HEK293T (cell line): ENCODE results near the gene GPHA2.

Source experiments
- CTCF ChIA-PET: fragments of 350-600 bp; formaldehyde crosslinking; extraction: SDS; loops from one replicate; lab custom pipeline; 2021; ENCODE audit warnings: antibody characterized with exemption, inconsistent platforms; lab: Yijun Ruan, JAX
- POLR2A ChIA-PET: fragments of 350-600 bp; formaldehyde crosslinking; extraction: SDS; loops from one replicate; lab custom pipeline; 2020; ENCODE audit warnings: antibody characterized with exemption, inconsistent platforms; lab: Yijun Ruan, JAX
- DNase-seq: peaks from one replicate; pipeline ENCODE4 v3.0.0; 2012; ENCODE audit warnings: mixed read lengths; ENCODE audit errors: extremely low spot score
- ARNT ChIP-seq: fragments of 450-650 bp; IDR thresholded peaks from 2 replicates; pipeline ENCODE4 v1.6.1; 2017; ENCODE audit warnings: mild to moderate bottlenecking
- BHLHE40 ChIP-seq: fragments of 450-650 bp; IDR thresholded peaks from 2 replicates; pipeline ENCODE4 v1.6.1; 2016; ENCODE audit warnings: mild to moderate bottlenecking, moderate library complexity, borderline replicate concordance
- CTBP1 ChIP-seq: fragments of 450-650 bp; IDR thresholded peaks from 2 replicates; pipeline ENCODE4 v1.6.1; 2016; ENCODE audit warnings: borderline replicate concordance
- ELF4 ChIP-seq: fragments of 450-650 bp; IDR thresholded peaks from 2 replicates; pipeline ENCODE4 v1.6.1; 2017; ENCODE audit warnings: antibody characterized with exemption
- FOXA1 ChIP-seq: fragments of 450-650 bp; IDR thresholded peaks from 2 replicates; pipeline ENCODE4 v1.6.1; 2016; ENCODE audit warnings: mild to moderate bottlenecking
- FOXK2 ChIP-seq: fragments of 450-650 bp; IDR thresholded peaks from 2 replicates; pipeline ENCODE4 v1.6.1; 2016; ENCODE audit warnings: mild to moderate bottlenecking
- FOXM1 ChIP-seq: fragments of 450-650 bp; IDR thresholded peaks from 2 replicates; pipeline ENCODE4 v1.6.1; 2017; ENCODE audit warnings: mild to moderate bottlenecking, borderline replicate concordance
- HDGF ChIP-seq: fragments of 450-650 bp; IDR thresholded peaks from 2 replicates; pipeline ENCODE4 v1.6.1; 2017; ENCODE audit warnings: antibody characterized with exemption, borderline replicate concordance
- L3MBTL2 ChIP-seq: fragments of 450-650 bp; conservative IDR thresholded peaks from 2 replicates; pipeline ENCODE4 v1.6.1; 2016; ENCODE audit warnings: mild to moderate bottlenecking
- LEF1 ChIP-seq: fragments of 450-650 bp; IDR thresholded peaks from 2 replicates; pipeline ENCODE4 v1.6.1; 2017; ENCODE audit warnings: mild to moderate bottlenecking, borderline replicate concordance
- NFRKB ChIP-seq: fragments of 450-650 bp; IDR thresholded peaks from 2 replicates; pipeline ENCODE4 v1.6.1; 2016; ENCODE audit warnings: mild to moderate bottlenecking, moderate library complexity
- PKNOX1 ChIP-seq: fragments of 450-650 bp; IDR thresholded peaks from 2 replicates; pipeline ENCODE4 v1.6.1; 2016
- SP1 ChIP-seq: fragments of 450-650 bp; IDR thresholded peaks from 2 replicates; pipeline ENCODE4 v1.6.1; 2017
- SUZ12 ChIP-seq: fragments of 450-650 bp; IDR thresholded peaks from 2 replicates; pipeline ENCODE4 v1.6.1; 2016; ENCODE audit warnings: mild to moderate bottlenecking
- TARDBP ChIP-seq: fragments of 450-650 bp; IDR thresholded peaks from 2 replicates; pipeline ENCODE4 v1.6.1; 2016
- ZNF384 ChIP-seq: fragments of 450-650 bp; IDR thresholded peaks from 2 replicates; pipeline ENCODE4 v1.6.1; 2016

Gene GPHA2

DNA sequence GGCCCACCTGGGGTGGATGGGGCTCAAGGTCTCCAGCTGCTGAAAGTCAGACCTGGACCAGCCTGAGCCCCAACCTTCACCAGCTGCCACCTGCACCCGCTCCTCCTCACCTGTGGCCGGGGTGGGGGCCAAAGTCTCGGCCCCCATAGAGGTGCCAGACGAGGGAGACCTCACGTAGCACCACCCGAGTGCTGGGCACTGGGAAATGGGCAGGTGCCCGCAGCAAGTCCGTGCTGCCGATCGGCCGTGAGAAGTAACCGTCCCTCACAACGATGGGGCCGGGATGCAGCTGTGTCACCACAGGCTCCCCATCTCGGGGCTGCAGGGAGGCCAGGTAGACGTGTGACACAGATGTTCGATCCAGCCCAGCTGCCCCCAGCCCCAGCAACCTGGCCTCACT, 34.9 kb downstream of the GPHA2 start:
- TF ChIP-seq PKNOX1: no peak
- no peak for TF ChIP-seq ELF4
- no peak for TF ChIP-seq ARNT
- TF ChIP-seq FOXA1: no peak
- TF ChIP-seq FOXM1: no peak
- no peak for TF ChIP-seq NFRKB
- no peak for TF ChIP-seq HDGF
- TF ChIP-seq SP1: no peak
- no peak for TF ChIP-seq BHLHE40
- TF ChIP-seq CTBP1: no peak
- TF ChIP-seq TARDBP: no peak
- no peak for TF ChIP-seq FOXK2
- no peak for TF ChIP-seq ZNF384
- TF ChIP-seq SUZ12: no peak
- TF ChIP-seq LEF1: no peak
- no peak for TF ChIP-seq L3MBTL2
- CTCF ChIA-PET: no interaction called here
- POLR2A ChIA-PET: no interaction called here
- no peak for DNase-seq

GRCh38 chr11:64900263-64900678, 35.4 kb downstream of the GPHA2 start:
- ChIA-PET CTCF (no interaction called here), POLR2A (no interaction called here)
- TF ChIP-seq ZNF384: no peak
- TF ChIP-seq TARDBP: no peak
- no peak for TF ChIP-seq NFRKB
- no peak for TF ChIP-seq ARNT
- no peak for TF ChIP-seq FOXA1
- TF ChIP-seq HDGF: no peak
- no peak for TF ChIP-seq FOXM1
- TF ChIP-seq BHLHE40: no peak
- no peak for TF ChIP-seq L3MBTL2
- TF ChIP-seq LEF1: no peak
- TF ChIP-seq SP1: no peak
- TF ChIP-seq CTBP1: no peak
- TF ChIP-seq PKNOX1: no peak
- TF ChIP-seq ELF4: no peak
- TF ChIP-seq FOXK2: no peak
- TF ChIP-seq SUZ12: no peak
- DNase-seq: no peak

DNA sequence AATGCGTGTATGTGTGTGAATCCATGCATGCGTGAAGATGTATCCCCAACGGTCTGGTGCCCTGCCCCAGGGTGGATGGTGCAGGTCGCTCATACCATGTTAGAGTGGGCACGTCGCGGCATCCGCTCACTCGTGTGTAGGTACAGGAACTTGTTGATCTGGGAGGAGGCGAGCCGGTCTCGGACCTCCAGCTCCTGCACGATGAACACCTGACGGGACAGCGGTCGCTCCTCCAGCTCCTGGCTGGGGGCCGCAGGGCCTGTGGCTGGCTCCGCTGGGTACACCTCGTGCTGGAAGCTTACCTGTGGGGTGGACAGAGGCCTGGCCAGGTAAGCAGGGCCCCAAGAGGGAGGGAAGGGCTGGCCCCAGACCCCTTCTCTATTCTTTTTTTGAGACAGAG, 37.2 kb downstream of the GPHA2 start:
- TF ChIP-seq LEF1: no peak
- no peak for TF ChIP-seq NFRKB
- TF ChIP-seq ZNF384: no peak
- no peak for TF ChIP-seq HDGF
- POLR2A ChIA-PET: no interaction called here
- no peak for DNase-seq
- CTCF ChIA-PET: interaction anchor here (0.5 kb wide), 1 partner anchor 89 kb away, joined by 5 read pairs; no protein-coding TSS in a partner anchor

GRCh38 chr11:64898076-64898445, 37.6 kb downstream of the GPHA2 start:
- DNase-seq: no peak
- POLR2A ChIA-PET: interaction anchor here (1.1 kb wide), 1 partner anchor 8 kb away, joined by 3 read pairs; no protein-coding TSS in a partner anchor
- TF ChIP-seq SP1: no peak
- TF ChIP-seq PKNOX1: no peak
- TF ChIP-seq FOXK2: no peak
- no peak for TF ChIP-seq CTBP1
- no peak for TF ChIP-seq FOXM1
- no peak for TF ChIP-seq ARNT
- no peak for TF ChIP-seq L3MBTL2
- TF ChIP-seq NFRKB: no peak
- TF ChIP-seq FOXA1: no peak
- no peak for TF ChIP-seq LEF1
- TF ChIP-seq SUZ12: no peak
- TF ChIP-seq TARDBP: no peak
- TF ChIP-seq ELF4: no peak
- TF ChIP-seq BHLHE40: no peak
- no peak for TF ChIP-seq ZNF384
- TF ChIP-seq HDGF: no peak
- CTCF ChIA-PET: no interaction called here

- POLR2A ChIA-PET: interaction anchor here (1.1 kb wide), 1 partner anchor 9 kb away, joined by 3 read pairs; no protein-coding TSS in a partner anchor
- CTCF ChIA-PET: no interaction called here
These were observed 38.2 kb downstream of the GPHA2 start for GRCh38 chr11:64897381-64898075.

More at GRCh38 chr11:64897381-64898075, 38.2 kb downstream of the GPHA2 start:
- TF ChIP-seq HDGF (no peak), PKNOX1 (no peak), CTBP1 (no peak), ZNF384 (no peak), SP1 (no peak)
- DNase-seq: no peak
